NCI-H446 (cell line): Measurements from ENCODE around the gene STK24.

ENCODE experiments used
- DNase-seq, 2 experiments: peaks; one replicate each; lab custom pipeline; 2025; lab: John Stamatoyannopoulos, UW

STK24 gene

GRCh38 chr13:98490195-98490836, 86.6 kb downstream of the STK24 start:
- DNase-seq: no peak

GRCh38 chr13:98489446-98490194, 87.3 kb downstream of the STK24 start:
- no peak for DNase-seq

- DNase-seq: no peak
These were observed 88.2 kb downstream of the STK24 start for GRCh38 chr13:98488736-98489135.

GRCh38 chr13:98487522-98487921, 89.4 kb downstream of the STK24 start:
- DNase-seq: no peak

DNA sequence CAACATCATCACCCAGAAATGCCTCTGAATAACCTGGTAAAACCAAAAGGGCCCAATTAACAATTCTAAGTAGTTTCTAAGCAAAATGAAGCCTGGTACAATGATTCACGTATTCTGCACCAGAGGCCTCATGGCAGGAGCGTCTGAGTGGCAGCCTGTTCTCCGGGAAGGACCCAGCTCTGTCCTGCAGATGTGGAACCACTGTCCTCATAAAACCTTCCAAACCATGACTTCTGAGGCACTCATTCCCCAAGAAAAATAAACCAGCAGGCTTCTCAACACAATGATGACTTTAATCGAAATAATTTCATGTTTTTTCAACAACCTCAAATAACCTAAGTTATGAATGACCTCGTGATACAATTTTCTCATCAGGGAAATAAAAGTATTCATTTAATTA, 89.9 kb downstream of the STK24 start:
- no peak for DNase-seq

- no peak for DNase-seq
These were observed 90.5 kb downstream of the STK24 start for GRCh38 chr13:98486412-98486811.

DNA sequence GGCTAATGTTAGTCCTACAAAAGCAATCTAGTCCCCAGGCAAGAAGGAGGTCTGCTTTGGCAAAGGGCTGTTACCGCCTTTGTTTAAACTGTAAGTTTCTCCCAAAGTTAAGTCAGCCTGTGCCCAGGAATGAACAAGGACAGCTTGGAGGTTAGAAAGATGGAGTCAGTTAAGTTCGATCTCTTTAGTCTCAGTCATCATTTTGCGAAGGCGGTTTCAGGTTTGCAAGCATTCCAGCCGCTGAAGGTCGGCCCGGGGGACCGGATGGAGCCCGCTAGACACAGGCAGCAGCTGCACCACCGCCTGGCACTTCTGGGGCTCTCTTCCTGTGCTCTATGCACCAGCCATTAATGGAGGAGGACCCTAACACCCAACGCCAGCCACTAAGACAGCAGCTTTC, 91.3 kb downstream of the STK24 start:
- no peak for DNase-seq

GRCh38 chr13:98484289-98485219, 92.4 kb downstream of the STK24 start:
- peak in 1 of 2 experiments; percentile 8 for DNase-seq

DNA sequence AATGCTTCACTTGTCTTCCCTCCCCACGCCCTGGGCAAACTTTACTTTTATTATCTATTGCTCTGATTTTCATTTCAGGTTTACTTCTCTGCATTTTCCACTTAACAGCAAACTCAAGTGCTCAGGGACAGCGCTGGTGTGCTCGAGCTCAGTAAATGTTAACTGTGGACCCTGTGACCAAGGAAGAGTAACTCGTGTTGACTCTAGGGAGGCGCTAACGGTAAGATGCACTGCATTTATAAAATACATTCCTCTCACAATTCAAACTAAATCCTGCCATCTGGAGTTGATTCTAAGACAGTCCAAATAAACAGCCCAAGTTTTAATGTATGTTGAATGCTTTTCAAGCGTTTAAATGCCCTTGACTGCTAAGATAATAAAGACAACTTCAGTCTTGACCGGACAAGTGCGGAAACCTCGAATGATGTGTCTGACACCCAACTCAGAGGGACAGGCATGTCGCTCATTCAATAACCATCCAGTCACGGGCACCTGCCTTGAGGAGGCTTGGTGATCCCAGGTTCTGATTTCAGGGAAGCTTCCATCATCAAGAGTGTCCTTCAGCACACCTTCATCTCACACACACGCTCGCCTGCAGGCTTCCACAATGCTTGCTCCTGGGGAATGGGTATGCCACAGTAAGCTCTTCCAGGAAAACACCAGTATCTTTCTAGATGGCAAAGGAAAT, 93.2 kb downstream of the STK24 start:
- DNase-seq: no peak

- DNase-seq: peak in 1 of 2 experiments; percentile 58
These were observed 94.1 kb downstream of the STK24 start for GRCh38 chr13:98482476-98483444.

- DNase-seq: no peak
These were observed 95.7 kb downstream of the STK24 start for GRCh38 chr13:98480915-98481877.

GRCh38 chr13:98479496-98480003, 97.4 kb downstream of the STK24 start:
- DNase-seq: no peak

GRCh38 chr13:98478189-98479129, 98.4 kb downstream of the STK24 start:
- DNase-seq: no peak

DNA sequence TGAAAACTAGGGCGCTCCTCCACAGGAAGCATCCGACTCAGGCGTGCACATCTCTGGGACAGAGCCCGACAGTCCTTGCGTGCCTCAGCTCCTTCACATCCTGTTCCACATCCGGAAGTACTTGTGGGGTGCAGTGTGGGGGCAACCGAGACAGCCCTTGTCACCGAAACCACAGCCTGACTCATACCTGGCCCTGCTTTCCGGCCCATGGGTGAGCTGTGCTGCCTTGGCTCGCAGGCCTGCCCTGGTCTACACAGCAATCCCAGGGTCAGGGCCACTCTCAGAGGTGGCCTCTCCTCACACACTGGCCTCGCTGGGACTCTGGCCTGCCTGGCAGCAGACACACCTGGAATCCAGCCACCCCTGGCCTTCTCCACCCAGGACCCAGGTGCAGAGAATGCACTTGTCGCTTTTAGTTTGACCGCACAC, 100.4 kb downstream of the STK24 start:
- DNase-seq: no peak

GRCh38 chr13:98476106-98476505, 100.8 kb downstream of the STK24 start:
- no peak for DNase-seq

DNA sequence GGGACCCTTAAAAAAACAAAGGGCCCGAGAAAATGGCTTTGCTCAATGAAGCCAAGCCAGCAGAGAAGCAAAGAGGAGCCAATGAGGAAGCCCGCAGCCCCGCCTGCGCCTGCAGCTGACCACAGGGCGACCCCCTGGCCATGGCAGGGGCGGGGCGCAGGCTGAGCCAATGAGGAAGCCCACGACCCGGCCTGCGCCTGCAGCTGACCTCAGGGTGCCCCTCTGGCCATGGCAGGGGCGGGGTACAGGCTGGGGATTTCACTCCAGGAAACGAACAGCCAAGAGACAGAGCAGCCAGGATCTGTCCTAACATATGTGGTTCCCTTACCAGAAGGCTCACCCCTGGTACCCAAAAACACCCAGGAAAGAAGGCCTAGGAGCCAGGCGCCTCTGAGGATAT, 101.4 kb downstream of the STK24 start:
- no peak for DNase-seq

DNA sequence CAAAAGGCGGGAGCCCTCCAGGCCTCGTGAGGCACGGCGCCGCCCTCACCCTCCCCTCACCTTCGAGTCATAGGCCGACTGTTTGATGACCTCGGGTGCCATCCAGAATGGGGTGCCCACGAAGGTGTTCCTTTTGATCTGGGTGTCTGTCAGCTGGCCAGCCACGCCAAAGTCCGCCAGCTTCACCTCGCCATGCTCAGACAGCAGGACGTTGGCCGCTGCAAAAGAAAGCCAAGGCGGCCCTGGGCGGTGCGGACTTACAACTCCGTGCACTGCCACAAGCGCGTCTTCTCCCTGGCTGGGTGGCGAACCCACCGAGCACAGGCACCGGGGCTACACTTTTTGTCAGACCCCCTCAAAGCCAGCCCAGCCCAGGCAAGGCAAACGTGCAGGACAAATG, 102.1 kb downstream of the STK24 start:
- DNase-seq: no peak

DNA sequence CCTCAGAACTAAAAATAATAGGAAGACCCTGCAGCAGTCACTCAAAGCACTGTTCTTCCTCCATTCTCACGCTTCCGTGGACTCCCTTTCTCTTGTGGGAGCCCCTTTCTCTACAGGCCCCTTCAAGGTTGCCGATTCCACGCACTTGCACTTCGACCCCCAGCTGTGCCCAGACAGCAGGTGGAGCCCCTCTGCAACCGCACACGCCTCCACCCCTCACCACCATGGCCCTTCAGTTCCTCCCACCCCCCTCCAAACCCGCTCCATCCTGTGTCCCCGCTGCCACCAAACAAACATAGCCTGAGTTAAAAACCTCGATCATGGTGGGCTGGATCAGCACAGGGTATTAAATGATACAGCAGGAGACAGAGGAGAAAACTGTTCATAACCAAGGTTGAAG, 102.6 kb downstream of the STK24 start:
- DNase-seq: no peak
